Measurements from ENCODE around the gene ADGRE3. TPM values are rescaled to one million over a fixed set of nuclear protein-coding genes. Genes with fewer than 3 reads are reported as not detected.

Gene ADGRE3
- total RNA-seq, 1 donor from 2014 or later = not detected

GRCh38 chr19:14570864-14571527, 103.6 kb downstream of the ADGRE3 start:
- Mint-ChIP-seq H3K27ac (peak overlapping the region; percentile 85), H3K9me3 (no peaks in the 10 kb centered on the region), H3K36me3 (peaks cover 8% of the 10 kb centered on the region), H3K4me1 (peaks cover 15% of the 10 kb centered on the region), H3K4me3 (peak overlapping the region; percentile 95), H3K27me3 (ENCODE audit: low read depth) (no peaks in the 10 kb centered on the region)
- no peak for DNase-seq (ENCODE audit: low spot score in 2 of 2, unreplicated experiment in 2 of 2)
- TF ChIP-seq CTCF (IDR thresholded peaks at IDR 0.05; ENCODE audit: unreplicated experiment) = no peak

Other genes with a start within 250 kb of the ADGRE3 start
- gene PKN1, start 241.5 kb downstream of the ADGRE3 start, total RNA-seq = 84.5 to 89.1 TPM (median 85.9 TPM) in 3 replicates
- gene PTGER1, start 199.5 kb downstream of the ADGRE3 start, total RNA-seq = 2.8 to 3.5 TPM (median 2.8 TPM) in 3 replicates
- gene GIPC1, start 178.7 kb downstream of the ADGRE3 start, total RNA-seq = 108 to 111 TPM (median 111 TPM) in 3 replicates
- gene DNAJB1, start 156.4 kb downstream of the ADGRE3 start, total RNA-seq = 106 to 113 TPM (median 110 TPM) in 3 replicates
- 111 to 116 TPM (median 115 TPM) in 3 replicates for gene TECR, start 145.2 kb downstream of the ADGRE3 start, total RNA-seq
- gene NDUFB7, start 102.8 kb downstream of the ADGRE3 start, total RNA-seq = 117 to 122 TPM (median 119 TPM) in 3 replicates
- not detected in 3 replicates for gene CLEC17A, start 91.8 kb downstream of the ADGRE3 start, total RNA-seq
- 29.6 to 34.1 TPM (median 33.6 TPM) in 3 replicates for gene ZNF333, start 15.2 kb upstream of the ADGRE3 start, total RNA-seq
- 0.35 to 0.45 TPM in 2 of 3 replicates, not detected in the other for gene ADGRE2, start 103.7 kb upstream of the ADGRE3 start, total RNA-seq
- gene OR7A5, start 160.3 kb upstream of the ADGRE3 start, total RNA-seq = not detected in 3 replicates
- gene OR7C1, start 160.3 kb upstream of the ADGRE3 start, total RNA-seq = not detected in 3 replicates
- gene OR7A10, start 174.1 kb upstream of the ADGRE3 start, total RNA-seq = not detected in 3 replicates
- gene OR7A17, start 211.3 kb upstream of the ADGRE3 start, total RNA-seq = not detected in 3 replicates

All from mesothelial cell of epicardium (in vitro differentiated cells).